ENCODE measurements around the gene ATP11C.
"Not testable (repeated sequence)": the region's sequence is repeated elsewhere in the genome, so short reads cannot be mapped to it uniquely, and the experiment has no call there.

ATP11C gene

GRCh38 chrX:139856826-139857225 is 76.0 kb downstream of the ATP11C start:
- DNase-seq (ENCODE audit: low read depth in 2 of 2), result not testable (repeated sequence)

GRCh38 chrX:139851730-139852129 is 81.1 kb downstream of the ATP11C start:
- no peak for DNase-seq (ENCODE audit: low read depth in 2 of 2)

DNA sequence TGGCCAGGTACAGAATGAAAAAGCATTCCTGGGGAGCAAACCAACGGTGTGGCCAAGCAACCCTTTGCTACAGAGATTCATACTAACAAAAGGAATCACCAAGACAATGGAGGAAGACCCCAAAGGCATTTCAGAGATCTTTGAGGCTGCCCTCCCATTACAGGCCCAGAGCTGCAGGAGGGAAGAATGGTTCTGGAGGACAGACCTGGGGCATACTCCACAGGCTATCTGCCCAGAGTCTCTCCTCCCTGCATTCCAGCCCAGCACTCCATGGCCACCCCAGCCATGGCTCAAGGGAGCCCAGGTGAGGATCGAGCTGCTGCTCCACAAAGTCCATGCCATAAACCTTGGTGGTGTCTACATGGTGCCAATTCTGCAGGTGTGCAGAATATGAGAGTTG is 81.9 kb downstream of the ATP11C start:
- DNase-seq (ENCODE audit: low read depth in 2 of 2), result no peak

DNA sequence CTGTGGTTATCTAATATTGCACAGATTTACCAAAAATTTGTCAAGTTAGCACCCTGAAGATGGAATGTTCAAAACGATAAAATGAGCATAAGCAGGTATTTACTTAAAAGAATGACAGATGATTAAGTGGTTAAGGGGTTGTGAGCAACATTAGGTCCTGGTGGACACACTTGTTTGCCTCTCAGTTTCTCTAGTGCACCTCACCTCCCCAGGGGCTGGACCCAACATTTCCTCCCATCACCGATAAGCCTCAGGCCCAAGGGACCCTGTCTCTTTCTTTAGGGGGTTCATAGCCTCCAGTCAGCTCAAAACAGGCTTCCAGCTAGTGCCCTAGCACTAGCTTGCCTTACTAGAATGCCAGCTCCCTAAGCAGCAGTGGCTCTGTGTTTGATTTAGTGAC is 88.0 kb downstream of the ATP11C start:
- no peak for DNase-seq (ENCODE audit: low read depth in 2 of 2)

DNA sequence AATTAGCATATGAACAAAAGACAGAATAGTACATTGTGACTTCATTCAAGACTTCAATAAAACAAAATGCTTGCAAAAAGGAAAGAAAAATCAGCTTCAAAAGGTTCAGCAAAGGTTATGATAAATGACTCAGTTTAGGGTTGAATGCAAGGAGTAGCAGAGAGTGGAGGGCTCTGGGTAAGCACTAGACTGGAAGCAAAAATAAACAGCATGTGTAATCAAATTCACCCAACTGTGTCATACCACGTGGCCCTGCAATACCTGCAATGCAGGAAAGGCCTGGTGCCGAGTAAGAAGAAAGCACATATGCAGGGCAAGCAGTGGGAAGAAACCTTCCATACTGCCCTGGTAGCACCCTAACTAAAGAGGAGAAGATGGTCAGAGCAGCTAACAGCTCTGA is 88.7 kb downstream of the ATP11C start:
- DNase-seq (ENCODE audit: low read depth in 2 of 2), result no peak

DNA sequence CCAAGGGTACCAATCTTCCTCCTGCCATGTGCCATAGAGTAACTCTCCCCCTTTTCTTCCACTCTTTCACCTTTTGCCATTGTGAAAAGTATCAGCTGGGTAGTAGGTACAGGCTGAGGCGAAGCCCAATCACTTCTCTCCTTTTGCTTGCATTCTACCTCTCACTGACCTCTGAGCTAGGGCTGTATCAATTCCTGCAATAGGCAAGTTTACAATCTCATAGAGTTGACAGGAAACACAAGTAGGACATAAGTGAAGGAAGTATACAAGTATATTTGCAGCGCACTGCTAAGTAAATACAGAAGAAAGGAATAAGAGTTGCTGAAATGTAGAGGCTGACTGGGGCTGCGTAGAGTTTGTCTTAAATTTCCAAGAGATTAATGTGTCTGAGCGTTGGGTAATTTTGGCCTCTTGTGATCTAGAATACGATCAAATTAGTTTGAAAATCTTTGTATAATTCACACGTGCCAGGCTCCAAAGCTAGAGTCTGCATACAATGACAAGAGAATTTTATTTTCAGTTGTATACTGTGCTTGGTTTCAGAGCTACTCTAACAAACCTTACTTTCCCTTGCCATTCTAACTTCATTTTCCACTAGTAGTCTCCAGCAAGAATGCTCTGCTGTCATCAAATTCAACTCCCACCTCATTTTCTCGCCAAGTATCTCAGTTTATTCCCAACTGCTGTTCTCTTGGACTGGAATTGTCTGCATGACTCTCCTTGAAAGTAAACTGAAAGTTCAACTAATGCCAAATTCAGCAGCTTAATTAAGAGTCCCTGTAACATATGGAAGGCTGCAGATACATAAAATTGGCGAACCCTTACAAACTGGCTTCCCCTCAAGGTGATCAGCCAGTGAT is 90.3 kb downstream of the ATP11C start:
- no peak for DNase-seq (ENCODE audit: low read depth in 2 of 2)

- DNase-seq (ENCODE audit: low read depth in 2 of 2), result not testable (repeated sequence)
Measured at GRCh38 chrX:139836335-139836734, 96.5 kb downstream of the ATP11C start.

DNA sequence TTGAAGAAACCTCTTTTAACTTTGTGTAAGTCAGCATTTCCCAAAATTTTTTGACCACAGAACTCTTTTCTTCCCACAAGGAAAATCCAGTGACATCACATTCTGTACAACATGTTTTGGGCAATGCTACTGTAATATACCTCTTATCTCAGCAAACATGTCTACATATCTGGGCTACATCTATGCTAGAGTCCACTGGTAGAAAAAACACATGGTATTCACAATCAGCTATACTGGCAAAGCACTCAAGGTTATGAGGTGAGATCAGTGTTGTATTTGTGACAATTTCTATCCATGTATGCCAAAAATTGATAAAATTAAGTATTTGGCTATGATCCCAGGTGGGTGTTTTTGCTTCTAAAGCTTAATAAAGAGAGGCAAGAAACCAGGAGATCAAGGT is 98.0 kb downstream of the ATP11C start:
- DNase-seq (ENCODE audit: low read depth in 2 of 2), result no peak

DNA sequence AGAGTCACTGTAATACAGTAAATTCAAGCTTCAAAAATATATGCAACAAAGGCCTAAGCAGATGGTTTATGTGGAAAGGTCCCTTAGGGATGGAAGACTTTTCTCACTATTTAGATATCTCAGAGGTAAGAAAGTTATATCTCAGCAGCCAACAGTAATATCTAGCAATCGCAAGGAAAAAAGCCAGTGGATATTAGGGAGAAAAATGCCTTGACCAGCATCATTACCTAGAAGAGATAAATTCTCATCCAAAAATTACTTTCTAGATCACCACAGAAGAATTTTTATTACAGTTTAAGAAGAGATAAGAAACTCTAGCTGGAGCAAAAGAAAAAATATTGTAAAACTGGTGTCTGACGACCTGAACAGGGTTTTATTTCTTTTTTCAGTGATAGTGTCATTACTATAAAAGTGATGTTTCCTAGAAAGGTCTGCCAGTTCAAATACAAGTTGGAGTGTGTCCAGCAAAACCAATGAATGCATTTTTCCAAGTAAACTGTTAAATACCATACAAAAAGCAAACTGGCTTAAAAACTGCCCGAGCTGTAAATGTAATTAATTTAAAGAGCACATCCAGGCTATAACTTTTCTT is 100.0 kb downstream of the ATP11C start:
- no peak for DNase-seq (ENCODE audit: low read depth in 2 of 2)

DNA sequence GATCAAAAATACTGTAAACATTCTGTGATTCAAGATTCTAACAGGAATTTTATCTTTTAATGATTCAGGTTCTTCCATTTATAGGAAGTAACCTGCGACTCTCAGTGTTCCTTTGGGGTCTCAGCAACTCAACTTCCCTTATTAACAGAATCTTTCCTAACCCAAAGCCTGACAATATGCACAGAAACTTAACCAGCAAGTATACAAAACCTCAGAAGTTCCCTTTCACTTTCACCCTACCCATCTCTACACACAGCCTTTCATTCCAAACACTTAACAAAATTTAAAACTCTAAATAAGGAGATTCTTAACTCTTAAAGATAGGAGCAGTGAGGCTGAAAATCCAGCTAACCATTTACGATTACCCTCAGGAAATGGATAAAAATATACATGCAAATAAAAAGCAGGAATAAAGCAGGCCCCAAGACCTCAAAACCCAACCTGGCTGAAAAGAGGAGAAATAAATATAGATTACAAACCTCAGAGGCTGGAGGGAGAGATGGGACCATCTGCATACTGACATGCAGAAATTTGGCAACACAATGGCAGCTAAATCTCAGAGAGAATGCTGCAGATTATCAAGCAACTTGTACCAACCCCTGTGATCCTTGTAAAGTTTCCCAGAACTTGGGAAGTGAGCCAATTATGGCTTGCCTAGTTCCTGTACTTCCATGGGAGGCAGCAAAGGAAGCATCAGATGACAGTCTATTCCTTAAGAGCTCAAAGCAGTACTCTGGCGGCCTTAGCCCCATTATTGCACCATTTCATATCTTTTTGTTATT is 101.0 kb downstream of the ATP11C start:
- no peak for DNase-seq (ENCODE audit: low read depth in 2 of 2)

- no peak for DNase-seq (ENCODE audit: low read depth in 2 of 2)
Measured at GRCh38 chrX:139831017-139831416, 101.8 kb downstream of the ATP11C start.

DNA sequence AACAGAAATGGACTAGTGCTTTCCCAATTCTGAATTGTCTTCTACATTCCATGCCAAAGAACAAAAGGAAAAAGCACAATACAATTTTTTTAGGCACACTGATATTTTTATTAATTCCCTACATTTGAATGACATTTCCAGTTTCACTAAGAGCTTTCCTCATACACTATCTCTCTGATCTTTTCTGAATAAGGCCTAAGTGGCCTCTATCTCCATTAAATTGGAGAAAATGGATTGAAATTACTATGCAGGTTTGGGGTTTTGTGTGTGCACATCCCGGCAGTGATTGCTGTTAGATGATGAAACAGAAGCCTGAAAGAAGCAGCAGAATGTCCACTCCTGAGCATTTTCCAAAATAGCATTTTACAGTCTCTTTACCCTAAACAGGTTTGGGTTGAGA is 104.0 kb downstream of the ATP11C start:
- no peak for DNase-seq (ENCODE audit: low read depth in 2 of 2)

DNA sequence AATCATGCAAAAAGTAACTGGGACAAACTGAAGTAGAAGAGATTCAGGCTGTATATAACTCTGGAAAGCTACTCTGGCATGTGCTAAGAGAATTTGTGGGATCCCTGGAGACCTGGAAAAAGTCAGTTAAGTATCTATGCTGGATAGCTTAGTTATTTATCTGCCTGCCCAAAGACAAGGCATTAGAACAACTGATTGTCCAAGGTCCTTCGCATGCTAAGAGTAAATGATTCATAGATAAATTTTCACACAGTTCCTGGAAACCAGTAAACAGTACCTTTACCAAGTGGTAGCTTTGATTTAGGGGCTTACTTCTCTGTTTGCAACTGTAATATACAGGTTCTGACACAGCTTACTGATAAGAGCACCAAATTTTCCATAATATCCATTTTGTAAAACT is 104.8 kb downstream of the ATP11C start:
- no peak for DNase-seq (ENCODE audit: low read depth in 2 of 2)

DNA sequence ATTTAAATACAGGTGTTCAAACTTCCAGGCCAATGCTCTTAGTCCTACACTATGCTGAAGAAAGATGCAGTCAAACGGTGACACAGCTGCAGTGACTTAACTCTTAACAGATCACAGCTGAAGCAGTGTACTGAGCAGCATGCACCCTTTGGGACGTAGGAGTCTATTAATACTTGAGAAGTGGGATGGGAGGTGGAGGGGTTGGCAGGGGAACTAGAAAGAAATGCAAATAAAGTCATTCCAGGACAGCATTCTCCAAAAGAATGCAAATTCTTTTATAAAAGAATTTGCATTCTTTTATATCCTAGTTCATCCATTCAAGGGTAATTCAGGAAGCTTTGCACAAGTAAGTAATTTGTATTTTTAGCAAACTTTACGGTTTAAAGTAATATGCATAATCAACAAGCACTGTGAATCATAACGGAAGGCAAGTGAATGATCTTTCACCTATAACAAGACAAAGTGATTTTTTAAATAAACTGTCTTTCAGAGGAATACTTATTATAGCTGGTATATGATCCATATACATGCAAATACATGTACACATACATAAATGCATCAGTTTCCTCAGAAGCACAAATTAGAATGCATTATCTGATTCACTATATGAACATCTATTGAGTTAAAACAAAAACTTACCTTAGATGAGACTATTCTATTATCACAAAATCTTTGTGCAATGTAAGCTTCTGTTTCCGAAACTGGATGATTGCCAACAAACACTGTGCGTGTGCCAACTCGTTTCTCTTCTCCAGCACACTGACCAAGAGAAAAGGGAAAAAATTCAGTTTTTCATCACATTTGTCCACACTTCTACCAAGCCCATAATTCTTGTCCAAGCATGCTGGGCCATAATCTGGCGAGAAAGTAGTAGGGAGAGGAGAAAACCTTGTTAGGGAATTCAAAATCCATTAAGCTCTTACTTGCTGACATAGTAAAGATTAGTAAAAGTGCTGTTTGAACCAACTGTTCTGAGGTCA is 106.5 kb downstream of the ATP11C start:
- DNase-seq (ENCODE audit: low read depth in 2 of 2), result no peak

DNA sequence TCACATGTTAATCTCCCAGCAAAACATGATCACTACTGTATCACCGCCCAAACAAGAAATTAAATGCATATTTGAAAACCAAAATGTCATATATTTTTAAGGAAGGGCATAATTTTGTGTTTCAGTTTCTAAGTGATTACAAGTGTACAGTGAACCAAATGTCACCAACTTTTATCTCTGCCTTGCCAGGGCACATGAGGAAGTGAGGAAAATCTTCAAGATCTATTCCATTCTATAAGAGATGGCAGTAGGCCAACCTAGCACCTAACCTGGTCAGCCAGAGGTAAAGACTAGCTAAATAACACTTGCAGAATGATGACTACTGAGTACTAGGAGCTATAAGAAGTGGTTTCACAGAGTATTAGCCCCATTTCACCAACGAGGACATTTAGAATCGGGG is 107.2 kb downstream of the ATP11C start:
- DNase-seq (ENCODE audit: low read depth in 2 of 2), result no peak

- no peak for DNase-seq (ENCODE audit: low read depth in 2 of 2)
Measured at GRCh38 chrX:139823806-139824205, 109.0 kb downstream of the ATP11C start.

DNA sequence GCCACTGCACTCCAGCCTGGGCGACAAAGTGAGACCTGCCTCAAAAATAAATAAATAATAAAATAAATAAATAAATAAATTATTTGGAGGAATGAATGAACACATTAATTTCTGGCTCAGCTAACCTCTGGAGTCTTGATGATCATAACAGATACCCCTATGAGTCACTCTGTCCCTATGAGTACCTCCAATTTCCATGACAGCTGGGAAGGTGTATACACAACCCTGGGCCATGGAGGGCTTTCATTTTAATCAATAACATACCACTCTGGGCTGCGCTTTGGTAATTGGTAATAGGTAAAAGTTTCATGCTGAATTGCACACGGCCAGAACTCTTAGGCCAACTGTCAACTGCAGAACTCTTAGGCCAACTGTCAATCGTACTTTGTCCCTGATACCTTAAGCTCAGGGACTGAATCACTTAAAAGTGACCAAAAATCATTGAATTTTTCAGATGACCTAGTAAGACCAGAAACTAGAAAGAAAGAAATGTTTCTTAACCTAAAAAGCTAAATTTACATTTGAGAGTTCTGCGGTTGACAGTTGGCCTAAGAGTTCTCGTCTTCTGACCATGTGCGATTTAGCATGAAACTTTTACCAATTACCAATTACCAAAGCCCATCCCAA is 112.4 kb downstream of the ATP11C start:
- DNase-seq (ENCODE audit: low read depth in 2 of 2), result no peak

DNA sequence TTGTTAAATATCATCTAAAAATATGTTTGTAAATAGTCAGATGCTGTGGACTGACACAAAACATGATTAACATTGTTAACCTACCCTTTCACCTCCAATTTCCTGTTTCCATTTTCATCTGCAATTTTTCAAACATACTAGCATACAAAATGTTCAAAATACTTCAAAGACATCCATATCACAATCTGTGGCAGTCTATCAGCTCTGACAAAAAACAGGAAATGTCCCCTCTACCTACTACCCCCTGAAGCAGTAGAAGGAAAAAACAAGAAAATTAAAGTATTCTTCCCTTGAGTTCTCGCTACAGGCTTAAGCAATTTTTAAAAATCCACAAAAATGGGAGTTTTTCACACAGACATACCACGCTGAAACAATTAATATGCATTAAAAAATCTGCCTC is 116.6 kb downstream of the ATP11C start:
- DNase-seq (ENCODE audit: low read depth in 2 of 2), result no peak

- no peak for DNase-seq (ENCODE audit: low read depth in 2 of 2)
Measured at GRCh38 chrX:139815771-139816170, 117.1 kb downstream of the ATP11C start.

- DNase-seq (ENCODE audit: low read depth in 2 of 2), result no peak
Measured at GRCh38 chrX:139811942-139812629, 120.8 kb downstream of the ATP11C start.
